PC-9 (cell line): Measurements from ENCODE around the gene STRN3.

ENCODE experiments used
- EZH2 ChIP-seq: fragments of 200-600 bp; sonication (generic); IDR thresholded peaks from 2 replicates; pipeline ENCODE4 v1.8.0; 2017; ENCODE audit warnings: antibody characterized with exemption, low read depth
- TF ChIP-seq, protein P1 (sequence below): fragments of 200-600 bp; sonication (generic); conservative IDR thresholded peaks from 2 replicates; pipeline ENCODE4 v1.6.1; 2017; ENCODE audit warnings: mixed run types, antibody characterized with exemption, mild to moderate bottlenecking, moderate library complexity

DNA sequence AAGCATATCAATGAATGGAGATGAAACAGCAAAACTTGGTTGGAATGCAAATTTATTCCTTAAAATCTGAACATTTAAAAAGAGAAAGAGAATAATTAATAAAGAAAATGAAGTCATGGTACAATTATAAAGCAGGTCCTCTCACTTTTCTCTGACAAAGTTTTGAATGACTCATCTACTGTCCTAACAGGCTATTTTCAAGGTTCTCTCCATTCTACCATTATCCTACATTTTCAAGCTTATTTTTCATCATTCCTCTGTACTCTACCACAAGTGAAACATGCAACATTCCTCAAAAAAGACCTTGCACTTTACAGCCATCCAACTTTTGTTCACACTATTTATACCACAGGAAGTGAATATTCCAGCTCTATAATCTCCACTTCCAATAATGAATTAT, 37.7 kb downstream of the STRN3 start:
- TF ChIP-seq, protein P1, sequence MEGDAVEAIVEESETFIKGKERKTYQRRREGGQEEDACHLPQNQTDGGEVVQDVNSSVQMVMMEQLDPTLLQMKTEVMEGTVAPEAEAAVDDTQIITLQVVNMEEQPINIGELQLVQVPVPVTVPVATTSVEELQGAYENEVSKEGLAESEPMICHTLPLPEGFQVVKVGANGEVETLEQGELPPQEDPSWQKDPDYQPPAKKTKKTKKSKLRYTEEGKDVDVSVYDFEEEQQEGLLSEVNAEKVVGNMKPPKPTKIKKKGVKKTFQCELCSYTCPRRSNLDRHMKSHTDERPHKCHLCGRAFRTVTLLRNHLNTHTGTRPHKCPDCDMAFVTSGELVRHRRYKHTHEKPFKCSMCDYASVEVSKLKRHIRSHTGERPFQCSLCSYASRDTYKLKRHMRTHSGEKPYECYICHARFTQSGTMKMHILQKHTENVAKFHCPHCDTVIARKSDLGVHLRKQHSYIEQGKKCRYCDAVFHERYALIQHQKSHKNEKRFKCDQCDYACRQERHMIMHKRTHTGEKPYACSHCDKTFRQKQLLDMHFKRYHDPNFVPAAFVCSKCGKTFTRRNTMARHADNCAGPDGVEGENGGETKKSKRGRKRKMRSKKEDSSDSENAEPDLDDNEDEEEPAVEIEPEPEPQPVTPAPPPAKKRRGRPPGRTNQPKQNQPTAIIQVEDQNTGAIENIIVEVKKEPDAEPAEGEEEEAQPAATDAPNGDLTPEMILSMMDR: no peak
- no peak for TF ChIP-seq EZH2
